ENCODE results near the gene GRPEL1.
"Not testable (repeated sequence)": the region's sequence is repeated elsewhere in the genome, so short reads cannot be mapped to it uniquely, and the experiment has no call there.

Gene GRPEL1

DNA sequence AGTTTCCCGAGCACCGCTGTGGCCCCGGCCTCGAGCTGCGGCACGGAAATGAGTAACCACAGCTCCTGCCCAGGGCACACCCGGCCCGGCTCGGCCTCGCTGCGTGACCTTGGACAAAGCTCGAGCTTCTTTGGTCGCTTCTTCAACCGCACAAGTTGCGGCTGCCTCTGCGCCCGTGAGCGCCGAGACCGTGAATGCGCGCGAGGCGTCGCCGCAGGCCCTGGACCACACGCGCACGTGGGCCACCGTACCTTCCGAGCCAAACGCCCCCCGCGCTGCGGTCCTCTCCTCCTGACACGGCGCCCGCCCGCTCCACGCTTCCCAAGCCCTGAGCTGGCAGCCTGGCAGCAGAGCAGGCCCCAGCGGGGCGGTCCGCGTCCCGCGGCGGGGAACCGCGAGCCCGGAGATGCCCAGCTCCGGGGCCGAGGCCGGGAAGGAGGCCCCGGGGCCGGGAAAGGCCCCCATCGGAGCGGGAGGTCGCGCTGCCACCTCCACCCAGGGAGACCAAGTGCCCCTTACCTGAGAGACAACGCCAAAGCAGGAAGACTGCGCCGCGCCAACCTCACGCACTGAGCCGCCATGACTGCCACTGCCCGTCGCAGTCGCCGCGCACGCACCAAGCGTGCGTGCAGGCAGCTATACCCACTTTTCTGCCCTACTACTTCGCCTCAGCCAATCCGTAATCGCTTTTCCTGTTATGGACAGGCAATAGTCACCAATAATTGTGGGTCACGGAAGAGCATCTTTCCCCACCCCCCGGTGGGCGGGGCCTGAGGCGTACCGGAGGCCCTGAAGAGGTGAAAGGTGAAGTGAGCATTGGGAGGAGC, at the start of gene GRPEL1:
Gene GRPEL1 (minus strand): TSS at position 613 of the 827 bp plus-strand sequence. CDS start 32 bp downstream, at position 581.
- peak; percentile 100 for DNase-seq

DNA sequence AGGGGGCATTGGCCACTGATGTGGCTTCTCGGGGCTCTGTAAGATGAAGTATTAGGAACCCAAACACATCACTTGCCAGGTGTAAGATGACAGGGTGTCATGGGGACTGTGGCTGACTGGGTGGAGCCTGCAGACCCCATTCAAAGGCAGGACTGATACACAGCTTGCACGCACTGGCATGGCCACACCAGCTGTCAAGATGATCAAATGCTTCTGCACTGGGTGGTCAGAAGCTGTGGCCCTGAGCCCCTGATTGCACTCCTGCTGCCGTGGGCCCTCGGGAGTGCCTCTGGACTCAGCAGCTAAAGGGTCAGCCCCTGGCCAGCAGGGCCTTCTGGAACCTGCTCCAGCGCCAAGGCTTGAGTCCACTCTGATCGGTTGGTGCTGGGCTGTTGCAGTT, 48.8 kb upstream of the GRPEL1 start:
- no peak for DNase-seq

DNA sequence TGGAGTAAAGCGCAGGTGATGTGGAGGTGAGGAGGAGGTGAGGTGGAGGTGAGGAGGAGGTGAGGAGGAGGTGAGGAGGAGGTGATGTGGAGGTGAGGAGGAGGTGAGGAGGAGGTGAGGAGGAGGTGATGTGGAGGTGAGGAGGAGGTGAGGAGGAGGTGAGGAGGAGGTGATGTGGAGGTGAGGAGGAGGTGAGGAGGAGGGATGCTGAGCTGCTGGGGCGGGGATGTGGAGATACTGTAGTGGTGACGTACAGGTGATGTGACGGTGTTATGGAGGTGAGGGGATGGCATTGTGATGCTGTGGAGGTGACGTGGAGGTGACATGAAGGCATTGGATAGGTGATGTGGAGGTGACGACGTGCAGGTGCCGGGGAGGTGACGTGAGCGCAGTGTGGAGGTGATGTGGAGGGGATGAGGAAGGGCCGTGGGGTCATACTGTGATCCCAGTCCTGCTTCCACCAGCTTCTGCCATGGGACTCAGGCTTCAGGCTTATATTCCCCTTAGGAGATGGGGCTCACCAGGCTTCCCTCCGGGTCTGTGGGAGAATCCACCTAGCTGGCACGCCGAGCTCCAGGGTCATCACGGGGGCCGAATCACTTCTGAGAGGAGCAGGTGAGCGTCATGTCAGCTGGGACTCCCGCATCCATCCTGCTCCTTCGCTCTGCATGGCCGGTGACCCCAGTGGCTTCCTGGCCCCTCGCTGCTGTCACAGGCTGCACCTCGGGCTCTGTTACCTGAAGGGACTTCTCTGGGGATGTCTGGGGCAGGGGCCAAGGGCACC, 47.9 kb upstream of the GRPEL1 start:
- DNase-seq: no peak

DNA sequence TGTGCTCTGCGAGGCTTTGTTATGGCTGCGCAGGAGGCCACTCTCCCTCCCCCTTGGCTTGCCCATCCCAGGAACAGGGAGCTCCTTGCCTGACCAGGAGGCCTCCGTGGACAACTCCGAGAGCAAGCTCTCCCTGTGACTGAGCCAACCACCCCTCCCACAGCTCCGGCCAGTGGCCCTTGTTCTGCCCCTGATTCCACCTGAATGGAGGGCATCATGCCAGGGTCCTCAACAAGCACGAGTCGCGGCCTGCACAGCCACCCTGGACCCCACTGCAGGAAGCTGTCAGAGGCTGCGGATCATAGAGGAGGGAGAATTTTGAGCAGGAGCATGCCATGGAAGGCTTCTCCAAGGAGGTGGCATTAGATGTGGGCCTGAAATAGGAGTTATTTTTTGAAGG, 44.8 kb upstream of the GRPEL1 start:
- DNase-seq: no peak

DNA sequence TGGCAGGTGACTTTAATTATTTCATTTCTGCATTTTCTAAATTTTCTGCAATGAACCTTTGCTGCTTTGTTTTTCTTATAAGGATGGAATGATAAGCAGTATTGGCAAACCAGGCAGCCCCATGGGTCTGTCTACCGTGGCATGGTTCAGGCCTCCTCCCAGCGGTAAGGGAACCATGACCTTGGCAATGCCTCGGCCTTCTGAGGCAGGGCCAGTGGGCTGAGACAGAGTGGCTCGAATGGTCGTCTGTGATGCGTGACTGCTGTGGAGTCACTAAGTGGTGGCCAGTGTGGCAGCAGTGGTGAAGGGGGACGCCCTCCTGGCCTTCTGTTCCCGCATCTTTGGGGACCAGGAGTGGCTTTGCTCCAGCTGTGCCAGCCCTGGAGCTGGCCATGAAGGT, 43.6 kb upstream of the GRPEL1 start:
- no peak for DNase-seq

DNA sequence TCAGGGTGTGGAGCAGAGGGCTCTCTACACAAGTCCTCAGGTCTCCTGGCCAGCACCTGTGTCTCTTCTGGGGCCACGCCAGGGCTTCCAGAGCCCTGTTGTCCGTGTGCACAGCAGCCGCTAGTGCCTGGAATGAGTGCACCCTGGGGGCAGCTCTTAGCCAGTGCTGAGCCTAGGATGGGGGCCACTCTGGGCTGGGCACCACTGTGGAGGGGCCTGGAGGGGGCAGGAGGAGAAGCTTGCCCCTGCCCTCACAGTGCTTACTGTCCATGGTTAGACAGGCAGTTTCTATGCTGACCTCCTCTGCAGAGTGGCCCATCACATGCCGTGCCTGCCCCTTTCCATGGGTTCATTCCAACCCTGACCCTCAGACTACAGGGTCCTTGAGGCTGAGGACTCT, 42.7 kb upstream of the GRPEL1 start:
- no peak for DNase-seq

DNA sequence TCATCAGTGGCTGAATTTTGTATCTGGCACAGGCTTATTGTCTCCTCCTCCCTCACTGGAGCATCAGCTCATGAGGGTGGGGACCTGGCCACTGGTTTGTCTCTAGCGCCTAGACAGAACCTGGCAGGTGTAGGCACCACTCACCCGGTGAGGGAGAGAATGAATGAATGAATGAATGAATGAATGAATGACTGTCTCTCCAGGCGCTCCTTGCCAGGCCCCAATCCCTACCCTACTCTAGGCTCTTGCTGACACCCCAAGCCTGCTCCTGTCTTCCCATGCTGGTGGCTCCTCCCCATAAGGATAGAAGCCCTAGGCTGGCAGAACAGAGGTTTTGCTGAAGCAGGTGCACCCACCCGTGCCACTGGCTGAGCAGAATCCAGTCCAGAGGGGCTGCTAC, 41.3 kb upstream of the GRPEL1 start:
- DNase-seq: no peak

DNA sequence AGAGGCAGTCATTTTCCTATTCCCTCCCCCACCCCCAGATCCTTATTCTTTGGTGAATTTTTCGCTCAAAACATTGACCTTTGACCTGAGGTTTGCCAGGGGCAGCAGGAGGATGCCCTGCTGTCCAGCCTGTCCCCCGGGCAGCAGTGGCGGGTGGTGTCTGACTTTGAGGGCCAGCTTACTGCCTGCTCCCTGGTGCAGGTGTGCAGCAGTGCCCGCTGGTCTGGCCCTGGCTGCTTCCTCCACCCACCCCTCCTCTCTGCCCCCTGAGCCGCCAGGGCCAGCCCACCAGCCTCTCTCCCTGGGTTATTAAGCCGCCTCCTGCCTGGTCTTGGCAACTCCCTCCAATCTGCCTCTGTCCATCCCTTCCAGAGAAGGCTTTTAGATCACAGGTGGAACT, 40.8 kb upstream of the GRPEL1 start:
- no peak for DNase-seq

DNA sequence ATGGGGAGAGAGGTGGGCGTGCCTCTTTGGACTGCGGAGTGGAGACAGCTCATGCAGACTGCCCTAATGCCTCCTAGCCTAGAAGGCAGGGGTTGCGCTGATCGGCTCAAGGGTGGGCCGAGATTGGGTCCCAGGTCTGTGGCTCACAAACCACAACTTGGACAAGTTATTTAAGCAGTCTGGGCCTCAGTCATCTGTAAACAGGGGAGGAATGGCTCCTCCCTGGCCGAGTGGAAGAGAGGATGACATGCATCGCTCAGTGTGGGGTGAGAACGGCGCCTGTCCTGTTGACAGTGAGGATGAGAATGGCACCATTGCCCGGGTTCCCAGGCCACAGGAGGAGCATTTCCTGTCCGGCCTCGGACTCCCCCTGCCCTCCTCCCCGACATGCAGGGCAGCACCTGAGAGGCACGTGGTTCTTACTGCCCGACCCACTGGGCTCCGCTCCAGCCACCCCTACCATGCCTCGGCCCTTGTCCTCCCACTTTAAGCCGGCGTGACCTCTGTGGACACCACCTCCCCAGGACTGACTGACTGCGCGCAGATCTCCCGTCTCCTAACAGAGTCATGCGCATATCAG, 40.3 kb upstream of the GRPEL1 start:
- no peak for DNase-seq

DNA sequence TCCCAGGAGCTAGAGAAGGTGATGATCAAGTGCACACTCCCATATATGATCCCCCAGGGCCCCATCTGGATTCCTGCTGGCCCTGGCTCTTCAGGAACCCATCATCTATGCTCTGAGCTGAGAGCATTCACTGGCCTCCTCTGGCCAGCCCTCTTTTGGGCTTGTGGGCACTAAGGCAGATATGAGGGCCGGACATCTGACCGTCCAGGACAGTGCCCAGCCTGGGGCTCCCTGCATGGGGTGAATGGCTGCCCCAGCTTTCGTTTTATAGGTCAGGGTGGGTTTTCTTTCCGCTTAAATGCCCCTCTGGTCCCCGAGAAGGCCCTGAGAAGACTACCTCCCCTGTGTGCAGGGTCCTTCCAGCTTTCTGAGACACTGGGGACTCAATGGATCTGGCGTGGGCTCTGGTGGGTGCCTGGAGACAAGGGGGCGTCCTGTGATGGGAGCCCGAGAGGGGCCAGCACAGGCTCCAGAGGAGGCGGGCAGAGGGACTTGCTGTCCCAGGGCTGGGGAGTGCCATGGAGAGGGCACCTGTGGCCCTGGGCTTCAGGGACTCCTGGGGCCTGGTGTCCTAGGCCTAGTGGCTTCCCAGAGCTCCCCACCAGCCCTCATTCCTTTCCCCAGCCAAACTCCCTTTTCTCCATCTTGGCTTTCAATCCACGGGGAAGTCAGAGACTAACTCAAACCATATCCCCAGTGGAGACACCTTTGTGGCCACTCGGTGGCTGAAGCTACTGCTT, 39.5 kb upstream of the GRPEL1 start:
- DNase-seq: no peak

DNA sequence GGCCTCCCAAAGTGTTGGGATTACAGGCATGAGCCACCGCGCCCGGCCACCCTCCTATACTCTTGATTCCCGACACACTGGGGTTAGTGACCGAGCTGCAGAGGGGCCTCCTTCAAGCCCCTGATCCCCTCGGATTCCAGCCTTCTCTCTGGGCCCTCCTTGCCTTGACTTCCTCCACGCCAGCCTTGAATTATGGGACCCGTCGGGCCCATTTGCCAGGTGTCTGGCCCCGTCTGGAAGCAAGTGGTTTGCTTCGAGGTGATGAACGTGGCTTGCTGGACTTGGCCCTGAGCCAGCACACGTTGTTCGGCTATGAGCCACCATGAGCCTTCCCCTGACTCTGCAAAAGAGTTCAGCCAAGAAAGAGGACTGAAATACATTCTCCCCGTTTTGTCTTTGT, 37.4 kb upstream of the GRPEL1 start:
- no peak for DNase-seq

DNA sequence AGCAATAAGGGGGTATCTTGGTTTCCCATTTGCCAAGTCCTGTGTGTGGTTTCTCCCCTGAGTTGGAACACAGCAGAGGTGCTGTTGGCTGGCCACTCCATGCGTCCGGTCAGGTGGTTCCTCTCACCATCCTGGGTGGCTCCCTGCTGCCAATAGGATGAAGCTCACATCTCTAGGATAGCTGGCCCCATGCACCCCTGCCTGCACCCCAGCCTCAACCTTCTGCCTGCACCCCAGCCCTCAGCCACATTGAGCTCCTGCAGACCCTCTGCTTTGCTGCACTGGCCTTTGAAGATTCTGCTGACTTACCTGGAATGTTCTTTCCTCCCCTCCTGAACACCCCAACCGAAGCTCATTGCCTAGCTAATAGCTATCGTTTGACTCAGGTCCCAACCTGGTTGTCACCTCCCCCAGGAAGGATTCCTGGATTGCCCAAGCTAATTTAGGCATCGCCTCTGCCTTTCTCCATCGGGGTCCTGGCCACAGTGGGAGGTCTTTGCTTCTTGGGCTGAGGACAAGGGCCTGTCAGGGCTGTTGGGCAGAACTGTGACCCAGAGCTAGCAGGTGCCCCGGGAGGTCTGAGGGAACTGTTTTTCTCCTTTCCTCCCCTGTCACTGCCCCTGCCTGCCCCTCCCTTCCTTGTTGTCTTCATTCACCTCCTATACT, 36.6 kb upstream of the GRPEL1 start:
- no peak for DNase-seq

DNA sequence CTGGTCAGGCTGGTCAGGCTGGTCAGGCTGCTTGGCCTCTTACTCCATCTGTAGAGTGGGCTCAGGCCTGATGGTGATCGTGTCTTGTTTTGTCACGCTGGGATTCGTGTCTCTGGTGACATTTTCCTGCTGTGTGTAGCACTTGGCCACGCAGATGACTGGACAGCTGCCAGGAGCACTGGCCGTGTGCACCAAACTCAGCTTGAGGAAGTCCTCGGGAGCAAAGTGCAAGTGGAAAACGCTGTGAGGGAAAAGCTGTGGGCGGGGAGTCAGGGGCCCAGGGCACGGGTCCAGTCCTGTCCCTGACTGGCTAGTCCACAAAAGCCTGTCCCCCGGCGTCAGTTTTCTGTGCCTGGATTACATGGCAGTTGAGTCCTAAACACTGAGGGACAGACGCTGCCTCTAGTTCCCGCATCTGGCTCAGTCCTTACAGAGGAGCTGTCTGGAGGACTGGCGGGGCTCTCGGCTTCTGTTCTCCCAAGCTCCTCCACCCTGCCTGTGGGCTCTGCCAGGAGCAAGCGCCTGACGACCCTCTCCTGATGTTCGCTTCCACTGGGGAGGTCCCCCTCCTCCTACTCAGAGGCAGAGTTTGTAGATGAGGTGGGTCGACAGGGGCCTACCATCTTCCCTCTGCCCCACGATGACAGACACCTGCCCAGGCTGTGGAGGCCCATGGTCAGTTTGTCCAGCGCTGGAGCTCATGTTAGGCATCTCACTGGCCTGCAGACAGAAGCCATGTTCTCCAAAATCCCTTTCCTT, 35.9 kb upstream of the GRPEL1 start:
- DNase-seq: no peak

DNA sequence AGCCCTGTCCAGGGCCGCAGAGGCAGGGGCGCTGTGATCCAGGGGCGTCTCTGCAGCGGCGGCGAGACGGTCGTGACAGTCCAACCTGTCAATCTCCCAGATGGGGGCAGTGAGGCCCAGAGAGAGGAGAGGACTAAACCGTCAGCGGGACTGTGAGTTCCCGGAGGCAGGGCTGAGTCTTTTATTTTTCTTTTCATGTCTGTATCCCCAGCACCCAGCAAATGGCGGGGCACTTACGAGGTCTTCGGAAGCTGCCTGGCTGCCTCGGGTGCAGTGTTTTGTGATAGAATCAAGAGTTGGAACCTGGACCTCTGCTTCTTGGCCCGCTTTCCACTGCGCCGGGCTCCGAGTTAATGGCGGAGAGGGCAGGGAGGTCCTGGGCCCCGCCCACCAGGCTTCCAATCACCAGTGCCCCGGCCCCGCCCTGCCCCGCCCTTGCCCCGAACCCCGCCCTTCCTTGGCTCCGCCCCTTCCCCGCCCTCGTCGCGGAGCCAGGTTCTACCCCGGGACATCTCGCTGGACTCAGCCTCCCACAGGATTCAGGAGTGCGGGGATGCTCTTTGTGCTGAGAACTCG, 35.3 kb upstream of the GRPEL1 start:
- DNase-seq: peak; percentile 92

DNA sequence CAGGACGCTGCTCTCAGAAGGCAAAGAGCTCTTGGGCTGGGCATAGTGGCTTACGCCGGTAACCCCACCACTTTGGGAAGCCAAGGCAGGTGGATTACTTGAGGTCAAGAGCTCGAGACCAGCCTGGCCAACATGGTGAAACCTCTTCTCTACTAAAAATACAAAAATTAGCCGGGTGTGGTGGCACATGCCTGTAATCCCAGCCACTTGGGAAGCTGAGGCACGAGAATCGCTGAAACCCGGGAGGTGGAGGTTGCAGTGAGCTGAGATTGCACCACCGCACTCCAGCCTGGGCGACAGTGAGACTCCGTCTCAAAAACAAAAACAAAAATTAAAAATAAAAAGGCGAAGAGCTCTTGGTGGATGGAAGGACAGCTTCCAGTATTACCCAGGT, 34.6 kb upstream of the GRPEL1 start:
- not testable (repeated sequence) for DNase-seq

DNA sequence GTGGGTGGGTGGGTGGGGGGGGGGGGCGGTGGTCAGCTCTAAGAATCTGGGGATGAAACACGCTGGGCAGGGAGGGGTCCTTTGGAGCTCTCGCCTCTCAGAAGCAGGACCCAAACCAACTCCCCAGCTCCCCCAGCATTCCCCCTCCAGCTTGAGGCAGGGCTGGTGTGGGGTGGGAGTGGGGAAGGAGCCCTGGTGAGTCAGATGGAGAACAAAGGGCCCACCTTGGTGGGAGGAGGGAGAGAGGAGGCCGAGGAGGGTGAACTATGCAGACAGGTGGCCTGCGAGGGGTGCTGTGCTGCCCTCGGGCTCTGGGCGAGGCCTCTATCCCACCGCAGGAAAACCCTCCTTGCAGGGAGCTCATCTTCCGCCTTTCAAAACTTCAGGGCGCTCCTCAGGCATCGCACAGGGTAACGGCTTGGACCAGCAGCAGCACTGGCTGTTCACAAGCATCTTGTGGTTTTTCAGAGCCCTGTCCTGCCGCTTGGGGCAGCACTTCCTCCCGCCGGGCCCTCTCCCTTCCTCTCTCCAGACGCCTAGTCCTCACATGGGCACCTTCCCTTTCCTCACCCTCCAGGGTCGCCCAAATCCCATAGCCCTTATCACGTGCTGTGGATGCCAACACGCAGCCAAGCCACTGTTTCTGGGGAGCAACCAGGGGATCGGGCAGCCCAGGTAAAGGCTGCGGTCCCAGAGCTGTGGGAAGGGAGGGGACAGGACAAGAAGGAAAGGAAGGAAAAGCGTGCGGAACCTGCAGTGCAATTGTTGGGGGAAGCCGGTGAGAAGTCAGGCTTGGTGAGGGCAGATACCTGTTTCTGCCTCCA, 34.0 kb upstream of the GRPEL1 start:
- peak; percentile 90 for DNase-seq

DNA sequence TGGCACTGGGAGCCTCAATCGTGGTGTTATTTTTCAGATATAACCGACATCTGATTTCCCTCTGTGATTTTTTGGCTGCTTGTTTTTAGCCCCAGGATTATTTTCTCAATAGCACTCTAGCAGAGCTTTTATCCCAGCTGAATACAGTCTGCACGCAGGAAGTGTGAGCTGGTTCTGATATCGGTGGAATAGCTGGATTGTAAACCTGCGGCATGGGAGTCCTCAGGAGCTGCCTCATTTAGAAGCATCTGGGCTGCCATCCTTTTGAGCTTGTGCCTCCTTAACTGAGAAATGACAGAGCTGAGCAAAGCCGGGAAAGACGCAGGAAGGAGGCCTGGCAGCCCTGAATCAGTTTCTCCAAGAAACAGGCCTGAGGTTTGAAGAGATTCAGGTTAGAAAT, 28.4 kb upstream of the GRPEL1 start:
- no peak for DNase-seq

DNA sequence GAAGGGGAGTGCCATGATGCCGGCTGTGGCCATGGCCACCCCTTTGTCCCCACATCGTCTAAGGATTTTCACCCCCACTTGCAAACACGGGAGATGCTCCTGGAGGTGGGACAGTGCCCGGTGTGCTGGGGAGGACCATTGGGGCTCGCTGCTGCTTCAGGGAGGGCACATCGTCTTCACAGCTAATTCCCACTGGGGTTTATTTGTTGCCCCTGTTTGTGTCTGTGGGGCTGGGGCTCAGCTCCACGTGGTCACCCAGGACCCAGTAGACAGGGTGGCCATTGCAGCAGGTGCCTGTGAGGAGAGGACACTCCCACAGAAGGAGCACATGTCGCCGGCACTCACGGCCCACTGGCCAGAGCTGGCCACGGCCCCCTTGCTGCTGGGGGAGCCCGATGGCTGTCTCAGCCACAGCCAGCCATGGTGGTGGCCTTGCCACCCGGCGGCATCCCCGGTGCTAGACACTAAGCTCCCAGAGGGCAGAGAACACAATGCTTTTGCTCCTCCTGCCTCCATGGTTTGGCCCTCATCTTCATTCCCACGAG, 27.8 kb upstream of the GRPEL1 start:
- no peak for DNase-seq

DNA sequence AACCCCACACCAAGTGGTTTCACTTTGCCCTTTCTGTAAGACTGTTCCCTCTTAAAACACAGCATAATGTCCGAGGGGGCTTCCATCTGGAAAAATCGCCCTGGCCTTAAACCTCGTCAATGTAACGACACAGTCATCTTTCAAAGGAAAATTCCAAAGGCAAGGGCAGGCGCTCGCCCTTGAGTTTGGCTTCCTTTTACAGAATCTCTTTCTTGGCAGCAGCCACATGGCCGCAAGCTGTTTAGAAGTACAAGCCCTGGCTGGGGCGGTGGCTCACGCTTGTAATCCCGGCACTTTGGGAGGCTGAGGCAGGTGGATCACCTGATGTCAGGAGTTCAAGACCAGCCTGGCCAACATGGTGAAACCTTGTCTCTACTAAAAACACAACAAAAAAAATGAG, 27.1 kb upstream of the GRPEL1 start:
- DNase-seq: no peak

DNA sequence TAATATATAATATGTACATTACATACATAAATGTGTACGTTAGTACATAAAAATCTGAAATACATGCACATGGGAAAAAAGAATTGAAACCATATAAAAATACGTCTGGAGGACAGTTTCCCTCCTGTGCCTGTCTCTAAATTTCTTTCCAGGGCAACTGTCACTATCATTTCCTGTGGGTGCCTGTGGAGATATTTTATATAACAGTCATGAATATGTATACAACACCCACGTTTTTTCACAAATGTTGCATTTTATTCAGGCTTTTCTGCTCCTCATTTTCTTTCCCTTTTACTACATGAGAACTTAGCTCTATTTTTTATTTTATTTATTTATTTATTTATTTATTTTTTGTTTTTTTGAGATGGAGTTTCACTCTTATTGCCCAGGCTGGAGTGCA, 24.2 kb upstream of the GRPEL1 start:
- DNase-seq: no peak

All from islet precursor cell (in vitro differentiated cells).